ENCODE results near the gene SPINT1. TPM values are rescaled to one million over a fixed set of nuclear protein-coding genes. Genes with fewer than 3 reads are reported as not detected.

SPINT1 gene
- polyA plus RNA-seq, 2 donors = 161 to 191 TPM

DNA sequence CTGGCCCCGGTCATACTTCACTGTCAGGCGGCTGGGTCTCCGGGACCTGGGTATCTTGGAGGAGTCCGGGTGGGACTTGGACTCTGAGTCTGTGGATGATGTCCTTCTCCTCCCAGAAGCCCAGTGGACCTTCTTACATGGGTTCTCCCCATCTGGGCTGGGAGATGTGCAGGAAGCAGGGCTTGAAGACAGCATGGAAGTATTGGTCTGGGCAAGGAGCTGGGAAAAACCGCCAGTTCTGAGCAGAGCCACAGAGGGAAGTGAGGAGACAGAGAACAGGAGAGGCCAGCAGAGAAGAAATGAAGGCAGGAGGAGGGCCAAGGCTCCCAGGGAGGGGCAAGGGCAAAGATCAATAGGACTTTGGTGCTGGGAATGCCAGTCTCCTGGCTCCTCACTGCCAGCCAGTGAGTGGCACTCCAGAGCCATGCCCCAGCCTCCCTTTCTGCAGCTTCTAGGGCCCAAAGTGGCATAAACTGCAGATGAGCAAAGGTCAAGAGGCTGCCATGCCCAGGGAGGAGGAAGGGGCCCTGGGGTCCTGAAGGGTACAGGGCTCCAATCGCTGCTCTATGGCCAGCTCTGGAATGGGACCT lies 15.3 kb upstream of the SPINT1 start, which contains the start of gene PPP1R14D:
TSS of gene PPP1R14D (minus strand) at position 262 of the 590 bp plus-strand sequence. CDS start at position 195, 67 bp downstream.
- Histone ChIP-seq H3K27me3 (ENCODE audit: control insufficient read depth in 1 of 2, insufficient read depth in 2 of 2, low read length in 2 of 2) (no peaks in the 10 kb centered on the region), H3K9me3 (ENCODE audit: control insufficient read depth in 2 of 2, insufficient read depth in 1 of 2, low read depth in 1 of 2, low read length in 1 of 2) (no peaks in the 10 kb centered on the region), H3K27ac (ENCODE audit: low read depth in 2 of 2, low read length in 1 of 2) (no peak within 1 kb of the TSS), H3K4me3 (ENCODE audit: low read depth in 1 of 2, low read length in 2 of 2) (no peak within 1 kb of the TSS), H3K36me3 (ENCODE audit: control insufficient read depth in 2 of 2, insufficient read depth in 2 of 2, low read length in 1 of 2) (no peaks in the 10 kb centered on the region), H3K4me1 (ENCODE audit: control insufficient read depth in 2 of 2, insufficient read depth in 2 of 2, low read length in 1 of 2) (no peaks in the 10 kb centered on the region)
- 89 to 91% methylated on average over 6 of the region's 6 CpGs for WGBS, 2 donors

DNA sequence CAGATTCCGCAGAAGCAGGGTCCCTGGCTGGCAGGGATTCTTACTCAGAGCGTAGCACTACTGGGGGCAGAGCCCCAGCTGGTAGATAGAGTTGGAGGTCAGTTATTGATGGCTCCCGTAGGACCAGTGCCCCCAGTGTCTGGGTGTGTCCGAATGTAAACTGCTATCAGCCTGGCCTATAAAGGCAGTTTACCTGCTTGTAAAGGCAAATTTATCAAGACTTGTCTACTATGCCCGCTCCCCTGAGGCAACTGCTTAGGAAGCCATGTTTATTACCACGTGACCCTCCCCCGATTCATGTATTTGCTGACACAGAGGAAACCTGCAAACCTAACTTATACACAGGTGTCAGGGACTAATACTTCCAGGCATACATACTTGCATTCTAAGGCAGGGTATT lies 14.7 kb upstream of the SPINT1 start:
- Histone ChIP-seq H3K27ac (ENCODE audit: low read depth in 2 of 2, low read length in 1 of 2) (no peak overlapping the region), H3K4me3 (ENCODE audit: low read depth in 1 of 2, low read length in 2 of 2) (no peak overlapping the region)

DNA sequence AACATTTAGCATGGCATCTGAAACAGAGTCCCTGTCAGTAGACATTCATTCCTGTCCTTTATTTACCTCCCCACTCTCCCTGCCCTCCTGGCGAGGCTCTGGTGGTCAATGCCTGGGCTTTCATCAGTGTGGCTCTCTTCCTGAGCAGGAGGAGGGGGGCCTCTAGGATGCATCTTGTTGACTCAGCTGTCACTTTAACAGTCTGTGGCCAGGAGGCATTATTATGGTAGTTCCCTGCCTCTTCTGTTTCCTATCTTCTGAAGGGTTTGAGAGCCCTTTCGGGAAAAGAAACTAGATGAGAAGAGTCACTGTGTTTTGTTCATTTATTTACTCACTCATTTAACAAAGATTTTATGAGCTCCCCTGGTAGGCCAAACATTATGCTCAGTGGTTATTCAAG lies 13.0 kb upstream of the SPINT1 start:
- Histone ChIP-seq H3K4me1 (ENCODE audit: control insufficient read depth in 2 of 2, insufficient read depth in 2 of 2, low read length in 1 of 2) (no peaks in the 10 kb centered on the region), H3K27ac (ENCODE audit: low read depth in 2 of 2, low read length in 1 of 2) (no peak overlapping the region), H3K27me3 (ENCODE audit: control insufficient read depth in 1 of 2, insufficient read depth in 2 of 2, low read length in 2 of 2) (no peaks in the 10 kb centered on the region), H3K4me3 (ENCODE audit: low read depth in 1 of 2, low read length in 2 of 2) (no peak overlapping the region), H3K9me3 (ENCODE audit: control insufficient read depth in 2 of 2, insufficient read depth in 1 of 2, low read depth in 1 of 2, low read length in 1 of 2) (no peaks in the 10 kb centered on the region), H3K36me3 (ENCODE audit: control insufficient read depth in 2 of 2, insufficient read depth in 2 of 2, low read length in 1 of 2) (no peaks in the 10 kb centered on the region)
- 80 to 84% methylated on average over 2 of the region's 2 CpGs for WGBS, 2 donors

More for the DNA sequence above, 14.7 kb upstream of the SPINT1 start:
- Histone ChIP-seq H3K9me3 (ENCODE audit: control insufficient read depth in 2 of 2, insufficient read depth in 1 of 2, low read depth in 1 of 2, low read length in 1 of 2) (no peaks in the 10 kb centered on the region), H3K27me3 (ENCODE audit: control insufficient read depth in 1 of 2, insufficient read depth in 2 of 2, low read length in 2 of 2) (no peaks in the 10 kb centered on the region), H3K4me1 (ENCODE audit: control insufficient read depth in 2 of 2, insufficient read depth in 2 of 2, low read length in 1 of 2) (no peaks in the 10 kb centered on the region), H3K36me3 (ENCODE audit: control insufficient read depth in 2 of 2, insufficient read depth in 2 of 2, low read length in 1 of 2) (no peaks in the 10 kb centered on the region)
- 79 to 81% methylated on average over 7 of the region's 7 CpGs for WGBS, 2 donors

DNA sequence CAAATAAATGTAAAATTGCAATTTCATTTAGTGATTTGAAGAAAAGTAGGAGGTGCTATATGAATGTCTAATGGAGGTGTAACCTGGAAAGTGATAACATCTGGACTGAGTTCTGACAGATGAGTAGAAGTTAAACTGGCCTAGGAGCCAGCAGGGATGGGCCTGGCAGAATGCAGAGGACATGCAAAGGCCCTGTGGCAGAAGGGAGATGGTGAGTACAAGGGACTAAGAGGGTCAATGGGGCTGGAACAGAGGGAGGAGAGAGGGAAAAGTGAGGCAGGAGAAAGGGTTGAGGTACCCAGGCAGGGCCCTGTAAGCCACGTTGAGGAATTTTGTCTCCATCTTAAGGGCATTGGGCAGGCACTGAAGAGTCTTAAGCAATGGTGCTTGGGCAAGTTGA lies 12.0 kb upstream of the SPINT1 start:
- Histone ChIP-seq H3K4me3 (ENCODE audit: low read depth in 1 of 2, low read length in 2 of 2) (no peak overlapping the region), H3K27me3 (ENCODE audit: control insufficient read depth in 1 of 2, insufficient read depth in 2 of 2, low read length in 2 of 2) (no peaks in the 10 kb centered on the region), H3K36me3 (ENCODE audit: control insufficient read depth in 2 of 2, insufficient read depth in 2 of 2, low read length in 1 of 2) (no peaks in the 10 kb centered on the region), H3K27ac (ENCODE audit: low read depth in 2 of 2, low read length in 1 of 2) (no peak overlapping the region), H3K4me1 (ENCODE audit: control insufficient read depth in 2 of 2, insufficient read depth in 2 of 2, low read length in 1 of 2) (no peaks in the 10 kb centered on the region), H3K9me3 (ENCODE audit: control insufficient read depth in 2 of 2, insufficient read depth in 1 of 2, low read depth in 1 of 2, low read length in 1 of 2) (no peaks in the 10 kb centered on the region)
- WGBS, 2 donors = 59 to 80% methylated on average over 1 of the region's 1 CpG

DNA sequence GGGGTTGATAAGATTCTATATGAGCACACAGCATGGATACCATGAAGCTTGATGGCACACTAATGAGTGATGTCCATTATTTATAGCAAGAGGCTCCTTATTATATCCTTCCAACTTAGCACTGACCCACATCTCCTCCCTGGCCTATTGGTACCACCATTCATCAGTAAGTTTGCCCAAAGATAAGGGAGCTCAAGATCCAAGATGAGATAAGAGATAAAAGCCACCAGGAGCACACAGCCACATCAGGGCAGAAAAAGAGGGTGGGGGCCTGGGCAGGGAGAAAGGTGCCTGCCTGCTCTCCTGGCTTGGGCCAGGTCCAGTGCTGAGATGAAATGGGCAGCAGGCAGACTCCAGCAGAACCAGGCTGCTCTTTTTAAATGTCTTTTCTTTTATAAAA lies 10.9 kb upstream of the SPINT1 start:
- H3K36me3 ChIP-seq (ENCODE audit: control insufficient read depth in 2 of 2, insufficient read depth in 2 of 2, low read length in 1 of 2) = no peaks in the 10 kb centered on the region
- no peaks in the 10 kb centered on the region for H3K9me3 ChIP-seq (ENCODE audit: control insufficient read depth in 2 of 2, insufficient read depth in 1 of 2, low read depth in 1 of 2, low read length in 1 of 2)
- no peak overlapping the region for H3K4me3 ChIP-seq (ENCODE audit: low read depth in 1 of 2, low read length in 2 of 2)
- H3K27me3 ChIP-seq (ENCODE audit: control insufficient read depth in 1 of 2, insufficient read depth in 2 of 2, low read length in 2 of 2) = no peaks in the 10 kb centered on the region
- no peaks in the 10 kb centered on the region for H3K4me1 ChIP-seq (ENCODE audit: control insufficient read depth in 2 of 2, insufficient read depth in 2 of 2, low read length in 1 of 2)
- no peak overlapping the region for H3K27ac ChIP-seq (ENCODE audit: low read depth in 2 of 2, low read length in 1 of 2)

DNA sequence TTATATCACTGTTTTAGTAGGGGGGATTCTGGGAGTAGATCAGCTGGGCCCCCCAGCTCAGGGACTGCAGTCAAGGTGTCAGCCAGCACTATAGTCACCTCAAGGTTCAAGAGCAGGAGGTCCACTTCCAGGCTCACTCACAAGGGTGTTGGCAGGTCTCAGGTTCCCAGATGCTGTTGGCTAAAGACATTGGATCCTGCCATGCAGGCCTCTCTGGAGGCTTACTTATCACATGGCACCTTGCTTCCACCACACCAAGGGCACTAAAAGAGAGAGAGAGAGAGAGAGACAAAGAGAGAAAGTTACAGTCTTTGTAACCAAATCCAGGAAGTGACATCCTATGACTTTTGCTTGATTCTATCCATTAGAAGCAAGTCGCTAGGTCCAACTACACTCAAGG lies 7.8 kb upstream of the SPINT1 start:
- no peaks in the 10 kb centered on the region for H3K4me1 ChIP-seq (ENCODE audit: control insufficient read depth in 2 of 2, insufficient read depth in 2 of 2, low read length in 1 of 2)
- H3K27ac ChIP-seq (ENCODE audit: low read depth in 2 of 2, low read length in 1 of 2) = no peak overlapping the region
- no peaks in the 10 kb centered on the region for H3K27me3 ChIP-seq (ENCODE audit: control insufficient read depth in 1 of 2, insufficient read depth in 2 of 2, low read length in 2 of 2)
- no peaks in the 10 kb centered on the region for H3K36me3 ChIP-seq (ENCODE audit: control insufficient read depth in 2 of 2, insufficient read depth in 2 of 2, low read length in 1 of 2)
- H3K4me3 ChIP-seq (ENCODE audit: low read depth in 1 of 2, low read length in 2 of 2) = no peak overlapping the region
- H3K9me3 ChIP-seq (ENCODE audit: control insufficient read depth in 2 of 2, insufficient read depth in 1 of 2, low read depth in 1 of 2, low read length in 1 of 2) = no peaks in the 10 kb centered on the region
- 91 to 92% methylated on average over 1 of the region's 1 CpG for WGBS, 2 donors

DNA sequence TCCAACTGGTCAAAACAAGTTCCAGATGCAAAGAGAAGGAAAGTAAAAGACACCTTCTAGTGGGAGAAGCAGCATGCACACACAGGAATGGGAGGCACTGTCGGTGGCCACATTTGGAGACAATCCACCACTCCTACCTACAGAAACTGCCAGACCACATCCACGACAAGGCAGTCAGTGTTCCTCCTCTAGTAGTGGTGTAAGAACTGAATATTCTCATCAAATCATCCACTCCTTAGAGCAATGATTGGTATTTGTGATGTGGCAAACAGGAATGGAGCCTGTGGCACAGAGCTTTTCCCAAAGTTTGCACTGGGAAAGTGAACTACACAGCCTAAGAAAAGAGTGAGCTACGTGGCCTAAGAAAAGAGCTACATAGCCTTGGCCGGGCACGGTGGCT lies 5.1 kb upstream of the SPINT1 start:
- no peaks in the 10 kb centered on the region for H3K27me3 ChIP-seq (ENCODE audit: control insufficient read depth in 1 of 2, insufficient read depth in 2 of 2, low read length in 2 of 2)
- 81 to 85% methylated on average over 5 of the region's 5 CpGs for WGBS, 2 donors
- no peaks in the 10 kb centered on the region for H3K9me3 ChIP-seq (ENCODE audit: control insufficient read depth in 2 of 2, insufficient read depth in 1 of 2, low read depth in 1 of 2, low read length in 1 of 2)
- no peaks in the 10 kb centered on the region for H3K36me3 ChIP-seq (ENCODE audit: control insufficient read depth in 2 of 2, insufficient read depth in 2 of 2, low read length in 1 of 2)
- H3K4me3 ChIP-seq (ENCODE audit: low read depth in 1 of 2, low read length in 2 of 2) = no peak overlapping the region
- peaks cover 4 to 5% of the 10 kb centered on the region in 2 donors for H3K4me1 ChIP-seq (ENCODE audit: control insufficient read depth in 2 of 2, insufficient read depth in 2 of 2, low read length in 1 of 2)
- no peak overlapping the region for H3K27ac ChIP-seq (ENCODE audit: low read depth in 2 of 2, low read length in 1 of 2)

DNA sequence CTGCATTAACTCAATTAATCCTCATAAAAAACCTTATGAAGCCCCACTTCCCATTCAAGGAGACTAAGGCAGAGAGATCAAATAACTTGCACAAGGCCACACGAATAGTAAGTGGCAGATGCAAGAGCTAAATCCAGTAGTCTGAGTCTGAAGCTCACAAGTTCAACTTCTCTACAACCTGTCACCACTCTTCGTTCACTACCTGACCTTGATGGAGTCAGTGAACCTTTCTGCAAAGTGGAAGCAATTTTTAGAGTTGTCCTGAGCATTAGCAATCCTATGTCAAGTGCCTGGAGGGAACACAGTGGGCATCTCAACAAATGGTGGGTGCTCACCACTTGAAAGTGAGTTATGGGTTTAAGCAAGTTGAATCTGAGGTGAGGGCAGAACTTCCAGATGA lies 2.1 kb upstream of the SPINT1 start:
- Histone ChIP-seq H3K4me1 (ENCODE audit: control insufficient read depth in 2 of 2, insufficient read depth in 2 of 2, low read length in 1 of 2) (peaks cover 4 to 12% of the 10 kb centered on the region in 2 donors), H3K27ac (ENCODE audit: low read depth in 2 of 2, low read length in 1 of 2) (peak overlapping the region; percentile 52 to 69), H3K36me3 (ENCODE audit: control insufficient read depth in 2 of 2, insufficient read depth in 2 of 2, low read length in 1 of 2) (no peaks in the 10 kb centered on the region), H3K9me3 (ENCODE audit: control insufficient read depth in 2 of 2, insufficient read depth in 1 of 2, low read depth in 1 of 2, low read length in 1 of 2) (no peaks in the 10 kb centered on the region), H3K27me3 (ENCODE audit: control insufficient read depth in 1 of 2, insufficient read depth in 2 of 2, low read length in 2 of 2) (no peaks in the 10 kb centered on the region), H3K4me3 (ENCODE audit: low read depth in 1 of 2, low read length in 2 of 2) (no peak overlapping the region)
- 83 to 84% methylated on average over 2 of the region's 2 CpGs for WGBS, 2 donors

DNA sequence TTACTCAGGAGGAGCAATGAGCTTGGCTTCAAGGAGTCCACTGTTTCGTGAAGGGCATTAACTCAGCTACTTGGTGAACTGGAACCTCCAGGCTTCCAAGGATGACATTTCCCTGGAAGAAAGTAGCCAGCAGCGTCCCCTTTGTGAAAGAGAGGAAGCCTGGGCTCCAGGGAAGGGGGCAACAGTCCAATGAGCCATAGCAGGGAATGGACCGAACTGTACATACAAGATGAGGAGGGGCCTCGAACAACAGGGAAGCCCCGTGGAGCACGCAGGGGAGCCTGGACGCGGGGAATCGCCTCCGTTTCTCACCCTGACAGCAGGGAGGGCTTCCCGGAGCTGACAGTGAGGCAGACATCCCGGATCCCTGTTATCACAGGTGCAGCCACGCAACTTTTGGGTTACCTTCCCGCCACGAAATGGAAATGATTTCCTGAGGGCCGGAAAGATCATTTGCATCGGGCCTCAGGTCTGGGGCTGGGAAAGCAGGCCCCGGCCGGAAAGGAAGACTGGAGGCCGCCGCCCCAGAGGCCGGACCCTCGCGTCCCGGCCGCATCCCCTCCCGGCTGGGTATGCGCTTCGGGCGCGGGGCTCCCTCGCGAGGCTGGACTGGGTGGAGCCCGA lies 475 bp upstream of the SPINT1 start:
- peak overlapping the region; percentile 72 to 84 for H3K4me3 ChIP-seq (ENCODE audit: low read depth in 1 of 2, low read length in 2 of 2)
- H3K27me3 ChIP-seq (ENCODE audit: control insufficient read depth in 1 of 2, insufficient read depth in 2 of 2, low read length in 2 of 2) = no peaks in the 10 kb centered on the region
- WGBS, 2 donors = 12 to 19% methylated on average over 34 of the region's 34 CpGs
- H3K36me3 ChIP-seq (ENCODE audit: control insufficient read depth in 2 of 2, insufficient read depth in 2 of 2, low read length in 1 of 2) = no peaks in the 10 kb centered on the region
- no peaks in the 10 kb centered on the region for H3K9me3 ChIP-seq (ENCODE audit: control insufficient read depth in 2 of 2, insufficient read depth in 1 of 2, low read depth in 1 of 2, low read length in 1 of 2)
- H3K4me1 ChIP-seq (ENCODE audit: control insufficient read depth in 2 of 2, insufficient read depth in 2 of 2, low read length in 1 of 2) = peaks cover 8 to 22% of the 10 kb centered on the region in 2 donors
- peak overlapping the region; percentile 94 to 97 for H3K27ac ChIP-seq (ENCODE audit: low read depth in 2 of 2, low read length in 1 of 2)

DNA sequence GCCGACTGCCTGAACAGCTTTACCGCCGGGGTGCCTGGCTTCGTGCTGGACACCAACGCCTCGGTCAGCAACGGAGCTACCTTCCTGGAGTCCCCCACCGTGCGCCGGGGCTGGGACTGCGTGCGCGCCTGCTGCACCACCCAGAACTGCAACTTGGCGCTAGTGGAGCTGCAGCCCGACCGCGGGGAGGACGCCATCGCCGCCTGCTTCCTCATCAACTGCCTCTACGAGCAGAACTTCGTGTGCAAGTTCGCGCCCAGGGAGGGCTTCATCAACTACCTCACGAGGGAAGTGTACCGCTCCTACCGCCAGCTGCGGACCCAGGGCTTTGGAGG lies 815 bp downstream of the SPINT1 start:
- no peaks in the 10 kb centered on the region for H3K9me3 ChIP-seq (ENCODE audit: control insufficient read depth in 2 of 2, insufficient read depth in 1 of 2, low read depth in 1 of 2, low read length in 1 of 2)
- H3K27ac ChIP-seq (ENCODE audit: low read depth in 2 of 2, low read length in 1 of 2) = peak overlapping the region; percentile 94 to 97
- H3K36me3 ChIP-seq (ENCODE audit: control insufficient read depth in 2 of 2, insufficient read depth in 2 of 2, low read length in 1 of 2) = no peaks in the 10 kb centered on the region
- peak overlapping the region; percentile 72 to 84 for H3K4me3 ChIP-seq (ENCODE audit: low read depth in 1 of 2, low read length in 2 of 2)
- H3K27me3 ChIP-seq (ENCODE audit: control insufficient read depth in 1 of 2, insufficient read depth in 2 of 2, low read length in 2 of 2) = no peaks in the 10 kb centered on the region
- 1% methylated on average over 28 of the region's 28 CpGs for WGBS, 2 donors
- H3K4me1 ChIP-seq (ENCODE audit: control insufficient read depth in 2 of 2, insufficient read depth in 2 of 2, low read length in 1 of 2) = peaks cover 8 to 22% of the 10 kb centered on the region in 2 donors
